Measurements from ENCODE around the gene KANTR.

Gene KANTR

GRCh38 chrX:53126377-53126776 is 32.4 kb downstream of the KANTR start:
- Histone ChIP-seq H3K9me3 (ENCODE audit: insufficient read depth, low read length) (no peaks in the 10 kb centered on the region), H3K27me3 (ENCODE audit: low read length) (no peaks in the 10 kb centered on the region), H3K9ac (ENCODE audit: low read length) (no peak overlapping the region), H3F3A (ENCODE audit: insufficient read depth) (no peaks in the 10 kb centered on the region), H4K20me1 (ENCODE audit: low read depth, low read length) (no peaks in the 10 kb centered on the region), H3K79me2 (ENCODE audit: insufficient read depth, low read length) (0 out of 2 replicates have a peak, but pooled peaks cover 8% of the 10 kb centered on the region), H3K4me2 (ENCODE audit: low read depth, low read length, poor library complexity, severe bottlenecking) (no peak overlapping the region), H2AFZ (ENCODE audit: low read depth, low read length, severe bottlenecking) (no peak overlapping the region), H3K36me3 (ENCODE audit: low read length) (no peaks in the 10 kb centered on the region; the same call in 1 of the 2 replicates), H3K27ac (ENCODE audit: low read depth, low read length) (no peak overlapping the region), H3K9me2 (replicated peaks; ENCODE audit: insufficient read depth, low read length) (no peaks in the 10 kb centered on the region), H3K4me3 (ENCODE audit: insufficient read depth, low read length, poor library complexity, severe bottlenecking) (no peak overlapping the region)
- TF ChIP-seq EZH2phosphoT487 (conservative IDR thresholded peaks at IDR 0.05; ENCODE audit: low read length) = no peak

- H2AFZ ChIP-seq (ENCODE audit: low read depth, low read length, severe bottlenecking) = no peak overlapping the region
- no peaks in the 10 kb centered on the region for H3F3A ChIP-seq (ENCODE audit: insufficient read depth)
- H3K9me3 ChIP-seq (ENCODE audit: insufficient read depth, low read length) = no peaks in the 10 kb centered on the region
- no peaks in the 10 kb centered on the region for H4K20me1 ChIP-seq (ENCODE audit: low read depth, low read length)
- H3K27ac ChIP-seq (ENCODE audit: low read depth, low read length) = no peak overlapping the region
- no peaks in the 10 kb centered on the region; the same call in 1 of the 2 replicates for H3K36me3 ChIP-seq (ENCODE audit: low read length)
- H3K9ac ChIP-seq (ENCODE audit: low read length) = no peak overlapping the region
- TF ChIP-seq CTCF (IDR thresholded peaks at IDR 0.05; ENCODE audit: insufficient read depth, low read length, poor library complexity, severe bottlenecking) (no peak), EZH2phosphoT487 (conservative IDR thresholded peaks at IDR 0.05; ENCODE audit: low read length) (no peak)
- no peak overlapping the region for H3K4me2 ChIP-seq (ENCODE audit: low read depth, low read length, poor library complexity, severe bottlenecking)
- H3K4me3 ChIP-seq (ENCODE audit: insufficient read depth, low read length, poor library complexity, severe bottlenecking) = no peak overlapping the region
- no peaks in the 10 kb centered on the region for H3K9me2 ChIP-seq (replicated peaks; ENCODE audit: insufficient read depth, low read length)
- 0 out of 2 replicates have a peak, but pooled peaks cover 8% of the 10 kb centered on the region for H3K79me2 ChIP-seq (ENCODE audit: insufficient read depth, low read length)
- H3K27me3 ChIP-seq (ENCODE audit: low read length) = no peaks in the 10 kb centered on the region
These were observed 34.3 kb downstream of the KANTR start for GRCh38 chrX:53128097-53128749.

- Histone ChIP-seq H3K9me2 (replicated peaks; ENCODE audit: insufficient read depth, low read length) (no peaks in the 10 kb centered on the region), H2AFZ (ENCODE audit: low read depth, low read length, severe bottlenecking) (no peak overlapping the region), H3K27me3 (ENCODE audit: low read length) (no peaks in the 10 kb centered on the region), H3K36me3 (ENCODE audit: low read length) (no peaks in the 10 kb centered on the region), H3K79me2 (ENCODE audit: insufficient read depth, low read length) (no peaks in the 10 kb centered on the region), H3K9ac (ENCODE audit: low read length) (no peak overlapping the region), H4K20me1 (ENCODE audit: low read depth, low read length) (no peaks in the 10 kb centered on the region), H3F3A (ENCODE audit: insufficient read depth) (no peaks in the 10 kb centered on the region), H3K4me2 (ENCODE audit: low read depth, low read length, poor library complexity, severe bottlenecking) (no peak overlapping the region), H3K9me3 (ENCODE audit: insufficient read depth, low read length) (no peaks in the 10 kb centered on the region), H3K27ac (ENCODE audit: low read depth, low read length) (no peak overlapping the region), H3K4me3 (ENCODE audit: insufficient read depth, low read length, poor library complexity, severe bottlenecking) (no peak overlapping the region)
- no peak for TF ChIP-seq EZH2phosphoT487 (conservative IDR thresholded peaks at IDR 0.05; ENCODE audit: low read length)
These were observed 39.5 kb downstream of the KANTR start for GRCh38 chrX:53133400-53133799.

- H3K4me3 ChIP-seq (ENCODE audit: insufficient read depth, low read length, poor library complexity, severe bottlenecking) = no peak overlapping the region
- H3K27me3 ChIP-seq (ENCODE audit: low read length) = no peaks in the 10 kb centered on the region
- no peaks in the 10 kb centered on the region for H3K9me2 ChIP-seq (replicated peaks; ENCODE audit: insufficient read depth, low read length)
- TF ChIP-seq EZH2phosphoT487 (conservative IDR thresholded peaks at IDR 0.05; ENCODE audit: low read length) (no peak), CTCF (IDR thresholded peaks at IDR 0.05; ENCODE audit: insufficient read depth, low read length, poor library complexity, severe bottlenecking) (no peak)
- no peak overlapping the region for H3K4me2 ChIP-seq (ENCODE audit: low read depth, low read length, poor library complexity, severe bottlenecking)
- no peaks in the 10 kb centered on the region for H3K9me3 ChIP-seq (ENCODE audit: insufficient read depth, low read length)
- no peaks in the 10 kb centered on the region for H3K36me3 ChIP-seq (ENCODE audit: low read length)
- no peak overlapping the region for H2AFZ ChIP-seq (ENCODE audit: low read depth, low read length, severe bottlenecking)
- H3F3A ChIP-seq (ENCODE audit: insufficient read depth) = no peaks in the 10 kb centered on the region
- no peaks in the 10 kb centered on the region for H3K79me2 ChIP-seq (ENCODE audit: insufficient read depth, low read length)
- H4K20me1 ChIP-seq (ENCODE audit: low read depth, low read length) = no peaks in the 10 kb centered on the region
- H3K9ac ChIP-seq (ENCODE audit: low read length) = no peak overlapping the region
- no peak overlapping the region for H3K27ac ChIP-seq (ENCODE audit: low read depth, low read length)
These were observed 41.6 kb downstream of the KANTR start for GRCh38 chrX:53135581-53135980.
